ENCODE measurements around the gene SLC9A7.

- TF ChIP-seq CTCF (IDR thresholded peaks at IDR 0.05) (peak in 2 of 6 experiments; percentile 9 to 16), POLR2A (IDR thresholded peaks at IDR 0.05) (no peak)
Measured at GRCh38 chrX:46573892-46574773, 184.8 kb downstream of the SLC9A7 start.

Data from adrenal gland (tissue), 5 donors.